HFFc6 (cell line): Measurements from ENCODE around the gene C19orf38. TPM values are rescaled to one million over a fixed set of nuclear protein-coding genes. Genes with fewer than 3 reads are reported as not detected.

ENCODE experiments used
- DNase-seq: peaks from one replicate; pipeline ENCODE4 v3.0.0-alpha.2; 2018
- H3K27ac Mint-ChIP-seq: 2 replicates; pipeline ENCODE4 v1.8.0; 2020; ENCODE audit warnings: mild to moderate bottlenecking, mixed read lengths
- H3K27me3 Mint-ChIP-seq: 2 replicates; pipeline ENCODE4 v1.8.0; 2021; ENCODE audit warnings: mild to moderate bottlenecking, moderate library complexity, mixed read lengths; ENCODE audit not compliant: insufficient read depth
- H3K36me3 Mint-ChIP-seq: 2 replicates; pipeline ENCODE4 v1.8.0; 2021; ENCODE audit warnings: low read depth, mixed read lengths
- H3K4me1 Mint-ChIP-seq: 2 replicates; pipeline ENCODE4 v1.8.0; 2020; ENCODE audit warnings: low read depth, mixed read lengths
- H3K4me3 Mint-ChIP-seq: 2 replicates; pipeline ENCODE4 v1.8.0; 2020; ENCODE audit warnings: mild to moderate bottlenecking, moderate library complexity, mixed read lengths
- H3K9me3 Mint-ChIP-seq: 2 replicates; pipeline ENCODE4 v1.8.0; 2020; ENCODE audit warnings: mild to moderate bottlenecking, mixed read lengths
- CTCF ChIP-seq: fragments of 200-600 bp; sonication (generic); IDR thresholded peaks from 2 replicates; pipeline ENCODE4 v1.5.0; 2021; ENCODE audit warnings: antibody characterized with exemption, mild to moderate bottlenecking
- total RNA-seq, 6 experiments: library from RNA; stranded (reverse); fragmentation: NEBNext Ultra II Directional; extraction: Animal tissue kit (Norgen Biotek cat#: 25700); gene quantifications; 2 replicates in 1 of 6; 3 replicates in 5 of 6; pipeline ENCODE4 v1.2.3, GENCODE V29; 2021

C19orf38 gene
- total RNA-seq, 6 experiments from 2014 or later: 0.40 to 0.71 TPM; not detected in 4

DNA sequence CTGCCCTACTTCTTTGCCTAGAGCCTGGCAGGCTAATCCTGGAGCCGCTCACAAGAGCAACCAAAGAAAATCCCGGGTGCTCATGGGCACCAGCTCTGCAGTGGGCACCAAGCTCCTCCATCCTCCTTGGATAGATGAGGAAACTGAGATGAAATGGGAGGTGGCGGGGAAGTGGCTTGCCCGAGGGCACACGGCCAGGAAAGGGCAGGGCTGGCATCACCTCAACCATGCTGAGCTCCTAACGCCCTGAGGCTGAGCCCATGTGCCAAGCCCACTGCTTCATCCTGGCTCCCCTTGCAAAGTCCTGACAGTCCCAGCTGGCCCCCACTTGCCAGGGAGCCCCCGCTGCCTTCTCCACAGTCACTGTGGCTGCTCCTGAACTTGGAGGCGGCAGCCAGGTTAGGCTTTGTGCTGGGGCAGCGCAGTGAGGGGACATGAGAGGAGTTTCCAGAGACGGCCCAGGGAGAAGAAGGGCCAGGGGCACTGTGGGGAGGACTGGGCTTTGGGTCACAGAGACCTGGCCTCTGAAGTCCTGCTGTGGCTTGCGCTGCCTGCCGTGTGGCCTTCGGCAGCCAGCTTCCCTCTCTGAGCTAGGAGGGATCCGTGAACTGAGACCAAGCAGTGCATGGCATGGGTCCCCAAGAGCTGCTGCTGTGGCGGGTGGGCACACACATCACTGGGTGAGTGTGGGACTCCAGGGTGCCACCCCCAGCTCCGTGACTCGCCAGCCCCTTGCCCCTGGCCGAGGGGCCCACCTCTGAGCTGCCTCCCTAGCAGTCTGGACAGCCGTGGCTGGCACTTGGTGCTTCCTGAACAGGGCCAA is 29.7 kb upstream of the C19orf38 start:
- H3K36me3 Mint-ChIP-seq: peaks cover 39% of the 10 kb centered on the region
- H3K4me3 Mint-ChIP-seq: peak overlapping the region; percentile 96
- H3K27ac Mint-ChIP-seq: peak overlapping the region; percentile 98
- peaks cover 44% of the 10 kb centered on the region for H3K4me1 Mint-ChIP-seq
- DNase-seq: no peak
- no peak for TF ChIP-seq CTCF
- H3K27me3 Mint-ChIP-seq: peaks cover 29% of the 10 kb centered on the region
- H3K9me3 Mint-ChIP-seq: peaks cover 6% of the 10 kb centered on the region

GRCh38 chr19:10819124-10820060 is 28.8 kb upstream of the C19orf38 start:
- peaks cover 35% of the 10 kb centered on the region for H3K4me1 Mint-ChIP-seq
- no peak overlapping the region for H3K4me3 Mint-ChIP-seq
- peak overlapping the region; percentile 98 for H3K27ac Mint-ChIP-seq
- TF ChIP-seq CTCF: no peak
- peaks cover 37% of the 10 kb centered on the region for H3K36me3 Mint-ChIP-seq
- H3K9me3 Mint-ChIP-seq: peaks cover 6% of the 10 kb centered on the region
- DNase-seq: no peak
- peaks cover 20% of the 10 kb centered on the region for H3K27me3 Mint-ChIP-seq

DNA sequence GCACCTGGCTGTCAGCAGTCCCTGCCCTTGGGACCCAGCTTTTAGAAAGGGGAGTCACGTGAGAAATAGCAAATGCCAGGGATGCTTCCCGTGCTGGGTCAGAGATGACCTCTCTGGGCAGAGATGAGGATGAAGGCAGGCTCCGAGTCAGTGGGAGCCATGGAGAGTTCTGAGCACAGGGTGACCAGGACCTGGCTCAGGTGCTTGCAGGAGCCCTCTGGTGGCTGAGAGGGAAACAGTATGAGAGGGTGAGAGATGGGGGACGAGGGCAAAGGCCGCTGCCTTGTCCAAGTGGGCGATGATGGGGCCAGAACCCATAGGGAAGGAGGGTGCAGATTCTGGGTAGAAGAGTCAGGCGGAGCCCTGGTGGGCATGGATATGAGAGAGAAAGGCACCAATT is 28.0 kb upstream of the C19orf38 start:
- Mint-ChIP-seq H3K27ac (peak overlapping the region; percentile 72), H3K36me3 (peaks cover 29% of the 10 kb centered on the region), H3K27me3 (peaks cover 19% of the 10 kb centered on the region), H3K4me1 (peaks cover 27% of the 10 kb centered on the region), H3K4me3 (no peak overlapping the region), H3K9me3 (peaks cover 6% of the 10 kb centered on the region)
- no peak for DNase-seq
- peak; percentile 62; the same call in 1 of the 2 replicates for TF ChIP-seq CTCF

DNA sequence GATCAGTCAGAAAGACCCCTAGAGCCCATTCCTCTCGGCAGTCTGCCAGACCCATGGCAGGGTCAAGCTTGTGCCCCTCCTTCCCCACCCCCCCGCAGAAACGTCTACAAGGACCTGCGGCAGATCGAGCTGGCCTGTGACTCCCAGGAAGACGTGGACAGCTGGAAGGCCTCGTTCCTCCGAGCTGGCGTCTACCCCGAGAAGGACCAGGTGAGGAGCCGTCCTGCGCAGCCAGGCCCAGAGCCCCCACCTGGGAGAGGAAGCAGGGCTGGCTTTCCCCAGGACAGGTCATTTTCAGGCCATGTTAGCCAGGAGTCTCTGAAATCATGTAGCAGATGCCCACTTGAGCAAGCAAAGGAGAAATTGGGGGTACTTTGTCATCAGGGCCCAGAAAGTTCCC is 24.5 kb upstream of the C19orf38 start:
- no peaks in the 10 kb centered on the region for H3K9me3 Mint-ChIP-seq
- peaks cover 8% of the 10 kb centered on the region for H3K4me1 Mint-ChIP-seq
- peaks cover 23% of the 10 kb centered on the region for H3K36me3 Mint-ChIP-seq
- peaks cover 4% of the 10 kb centered on the region for H3K27me3 Mint-ChIP-seq
- no peak for TF ChIP-seq CTCF
- H3K27ac Mint-ChIP-seq: no peak overlapping the region
- H3K4me3 Mint-ChIP-seq: no peak overlapping the region
- DNase-seq: no peak

- Mint-ChIP-seq H3K4me3 (no peak overlapping the region), H3K4me1 (no peaks in the 10 kb centered on the region), H3K27ac (no peak overlapping the region), H3K9me3 (no peaks in the 10 kb centered on the region), H3K27me3 (peaks cover 1% of the 10 kb centered on the region), H3K36me3 (peaks cover 11% of the 10 kb centered on the region)
- no peak for TF ChIP-seq CTCF
- no peak for DNase-seq
Observed at GRCh38 chr19:10826231-10826630, 22.0 kb upstream of the C19orf38 start.
